Measurements from ENCODE around the gene CTDSP1. TPM values are rescaled to one million over a fixed set of nuclear protein-coding genes. Genes with fewer than 3 reads are reported as not detected.

Gene CTDSP1
- polyA plus RNA-seq, 3 donors = 46.4 to 258 (median 49.9) TPM

DNA sequence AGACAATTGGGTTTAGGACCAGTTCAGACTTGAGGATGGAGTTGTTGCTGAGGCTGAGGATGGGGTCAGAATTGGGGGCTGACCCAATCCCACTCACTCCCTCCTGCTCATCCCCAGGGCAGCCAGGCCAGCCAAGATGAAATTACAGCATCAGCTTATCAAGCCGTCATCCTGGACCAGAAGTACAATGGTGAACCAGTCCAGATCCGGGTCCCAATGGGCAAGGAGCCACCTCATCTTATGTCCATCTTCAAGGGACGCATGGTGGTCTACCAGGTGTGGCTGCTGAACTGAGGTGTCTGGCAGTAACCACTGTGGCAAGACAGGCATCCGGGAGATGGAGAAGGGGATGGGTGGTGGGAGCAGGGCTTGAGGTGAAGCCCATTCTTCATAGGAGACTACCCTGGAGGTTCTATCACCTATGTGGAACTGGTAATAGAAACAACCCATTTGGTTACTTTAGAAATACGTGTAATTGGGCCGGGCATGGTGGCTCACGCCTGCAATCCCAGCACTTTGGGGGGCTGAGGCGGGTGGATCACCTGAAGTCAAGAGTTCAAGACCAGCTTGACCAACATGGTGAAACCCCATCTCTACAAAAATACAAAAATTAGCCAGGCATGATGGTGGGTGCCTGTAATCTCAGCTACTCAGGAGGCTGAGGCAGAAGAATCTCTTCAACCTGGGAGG is 33.2 kb downstream of the CTDSP1 start:
- no peaks in the 10 kb centered on the region for H3K9me3 ChIP-seq (replicated peaks in 1 of 2; ENCODE audit: control insufficient read depth in 1 of 2, insufficient read depth in 1 of 2, low read length in 2 of 2)
- H3K36me3 ChIP-seq (replicated peaks in 1 of 2; ENCODE audit: control insufficient read depth in 1 of 2, insufficient read depth in 2 of 2, low read length in 2 of 2) = no peaks in the 10 kb centered on the region
- Mint-ChIP-seq H3K27ac (no peak overlapping the region), H3K4me3 (no peak overlapping the region), H3K9me3 (no peaks in the 10 kb centered on the region), H3K4me1 (peaks cover 2% of the 10 kb centered on the region), H3K36me3 (no peaks in the 10 kb centered on the region), H3K27me3 (ENCODE audit: low read depth in 3 of 3) (peaks cover 1 to 7% (median 4%) of the 10 kb centered on the region in 3 donors)
- no peaks in the 10 kb centered on the region for H3K27me3 ChIP-seq (ENCODE audit: control insufficient read depth in 2 of 2, insufficient read depth in 2 of 2, low read length in 2 of 2)
- H3K27ac ChIP-seq (ENCODE audit: low read depth in 1 of 2, low read length in 2 of 2) = no peak overlapping the region
- H3K4me1 ChIP-seq (ENCODE audit: control insufficient read depth in 1 of 2, insufficient read depth in 2 of 2, low read length in 2 of 2) = no peaks in the 10 kb centered on the region
- no peak overlapping the region for H2AFZ ChIP-seq (ENCODE audit: insufficient read depth, low read depth, low read length, poor library complexity, severe bottlenecking)
- intact Hi-C loops (cut with micrococcal nuclease) = no loop called here
- 96% methylated on average over 3 of the region's 8 CpGs for WGBS (ENCODE audit: insufficient coverage)
- H4K20me1 ChIP-seq (ENCODE audit: insufficient read depth, low read length) = no peaks in the 10 kb centered on the region
- TF ChIP-seq, protein P1, sequence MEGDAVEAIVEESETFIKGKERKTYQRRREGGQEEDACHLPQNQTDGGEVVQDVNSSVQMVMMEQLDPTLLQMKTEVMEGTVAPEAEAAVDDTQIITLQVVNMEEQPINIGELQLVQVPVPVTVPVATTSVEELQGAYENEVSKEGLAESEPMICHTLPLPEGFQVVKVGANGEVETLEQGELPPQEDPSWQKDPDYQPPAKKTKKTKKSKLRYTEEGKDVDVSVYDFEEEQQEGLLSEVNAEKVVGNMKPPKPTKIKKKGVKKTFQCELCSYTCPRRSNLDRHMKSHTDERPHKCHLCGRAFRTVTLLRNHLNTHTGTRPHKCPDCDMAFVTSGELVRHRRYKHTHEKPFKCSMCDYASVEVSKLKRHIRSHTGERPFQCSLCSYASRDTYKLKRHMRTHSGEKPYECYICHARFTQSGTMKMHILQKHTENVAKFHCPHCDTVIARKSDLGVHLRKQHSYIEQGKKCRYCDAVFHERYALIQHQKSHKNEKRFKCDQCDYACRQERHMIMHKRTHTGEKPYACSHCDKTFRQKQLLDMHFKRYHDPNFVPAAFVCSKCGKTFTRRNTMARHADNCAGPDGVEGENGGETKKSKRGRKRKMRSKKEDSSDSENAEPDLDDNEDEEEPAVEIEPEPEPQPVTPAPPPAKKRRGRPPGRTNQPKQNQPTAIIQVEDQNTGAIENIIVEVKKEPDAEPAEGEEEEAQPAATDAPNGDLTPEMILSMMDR (IDR thresholded peaks at IDR 0.05) = no peak
- no peak for DNase-seq
- H3K79me2 ChIP-seq (ENCODE audit: insufficient read depth, low read length) = no peaks in the 10 kb centered on the region
- no peak overlapping the region for H3K4me3 ChIP-seq (replicated peaks in 1 of 3; ENCODE audit: low read depth in 2 of 3, low read length in 3 of 3)
- H3K9ac ChIP-seq (ENCODE audit: insufficient read depth, low read length, poor library complexity, severe bottlenecking) = no peak overlapping the region
- H3K4me2 ChIP-seq (replicated peaks; ENCODE audit: extremely low read depth, low read length, poor library complexity, severe bottlenecking) = no peak overlapping the region

DNA sequence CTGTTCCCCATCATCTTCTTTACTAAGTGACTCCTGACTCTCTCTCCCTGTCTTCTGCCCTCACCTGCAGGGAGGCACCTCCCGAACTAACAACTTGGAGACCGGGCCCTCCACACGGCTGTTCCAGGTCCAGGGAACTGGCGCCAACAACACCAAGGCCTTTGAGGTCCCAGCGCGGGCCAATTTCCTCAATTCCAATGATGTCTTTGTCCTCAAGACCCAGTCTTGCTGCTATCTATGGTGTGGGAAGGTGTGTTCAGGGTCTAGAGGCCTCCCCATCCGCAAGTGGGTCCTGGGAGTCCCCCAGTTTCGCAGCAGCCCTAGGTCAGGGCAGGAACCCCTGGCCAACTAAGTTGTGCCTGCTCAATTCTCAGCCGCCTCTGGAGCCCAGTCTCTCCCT is 34.8 kb downstream of the CTDSP1 start:
- H3K9ac ChIP-seq (ENCODE audit: insufficient read depth, low read length, poor library complexity, severe bottlenecking) = no peak overlapping the region
- no peak overlapping the region for H3K27ac Mint-ChIP-seq
- no peaks in the 10 kb centered on the region for H3K36me3 Mint-ChIP-seq
- no peaks in the 10 kb centered on the region for H3K27me3 ChIP-seq (ENCODE audit: control insufficient read depth in 2 of 2, insufficient read depth in 2 of 2, low read length in 2 of 2)
- no peak overlapping the region for H3K27ac ChIP-seq (ENCODE audit: low read depth in 1 of 2, low read length in 2 of 2)
- 94% methylated on average over 7 of the region's 9 CpGs for WGBS (ENCODE audit: insufficient coverage)
- no peak overlapping the region for H3K4me3 Mint-ChIP-seq
- peaks cover 6 to 11% of the 10 kb centered on the region in 2 donors for H3K4me1 ChIP-seq (ENCODE audit: control insufficient read depth in 1 of 2, insufficient read depth in 2 of 2, low read length in 2 of 2)
- no peaks in the 10 kb centered on the region for H3K79me2 ChIP-seq (ENCODE audit: insufficient read depth, low read length)
- no peaks in the 10 kb centered on the region for H3K9me3 ChIP-seq (replicated peaks in 1 of 2; ENCODE audit: control insufficient read depth in 1 of 2, insufficient read depth in 1 of 2, low read length in 2 of 2)
- no peak overlapping the region for H3K4me2 ChIP-seq (replicated peaks; ENCODE audit: extremely low read depth, low read length, poor library complexity, severe bottlenecking)
- H4K20me1 ChIP-seq (ENCODE audit: insufficient read depth, low read length) = no peaks in the 10 kb centered on the region
- no peak for DNase-seq
- no peak overlapping the region for H3K4me3 ChIP-seq (replicated peaks in 1 of 3; ENCODE audit: low read depth in 2 of 3, low read length in 3 of 3)
- peaks cover 1 to 7% (median 4%) of the 10 kb centered on the region in 3 donors for H3K27me3 Mint-ChIP-seq (ENCODE audit: low read depth in 3 of 3)
- H3K9me3 Mint-ChIP-seq = no peaks in the 10 kb centered on the region
- TF ChIP-seq, protein P1 (IDR thresholded peaks at IDR 0.05) = no peak
- peaks cover 15% of the 10 kb centered on the region for H3K4me1 Mint-ChIP-seq
- H3K36me3 ChIP-seq (replicated peaks in 1 of 2; ENCODE audit: control insufficient read depth in 1 of 2, insufficient read depth in 2 of 2, low read length in 2 of 2) = no peaks in the 10 kb centered on the region
- intact Hi-C loops (cut with micrococcal nuclease) = no loop called here
- no peak overlapping the region for H2AFZ ChIP-seq (ENCODE audit: insufficient read depth, low read depth, low read length, poor library complexity, severe bottlenecking)
